ENCODE results near the gene SIGLEC15. TPM values are rescaled to one million over a fixed set of nuclear protein-coding genes. Genes with fewer than 3 reads are reported as not detected.

SIGLEC15 gene
- total and polyA plus RNA-seq, 4 donors = 0.04 to 0.91 (median 0.68) TPM

- peaks cover 0 to 2% (median under 1%) of the 10 kb centered on the region in 4 donors for H3K9me3 ChIP-seq (ENCODE audit: control insufficient read depth in 4 of 4, insufficient read depth in 3 of 4, low read length in 3 of 4)
- no peak overlapping the region for H3K4me3 ChIP-seq
- ATAC-seq (ENCODE audit: insufficient read depth, low FRiP score) (no peak), DNase-seq (no peak)
- H3K27ac ChIP-seq (ENCODE audit: low read depth in 1 of 2, low read length in 1 of 2) = no peak overlapping the region
- TF ChIP-seq CTCF (IDR thresholded peaks at IDR 0.05; ENCODE audit: control extremely low read depth, extremely low read depth) = no peak
- WGBS, 2 donors = 96 to 99% methylated on average over 5 of the region's 5 CpGs
- H3K9ac ChIP-seq (ENCODE audit: insufficient read depth in 1 of 2, low read length in 2 of 2) = no peak overlapping the region
- peaks cover 33 to 44% (median 39%) of the 10 kb centered on the region in 4 donors for H3K36me3 ChIP-seq (ENCODE audit: control insufficient read depth in 4 of 4, insufficient read depth in 4 of 4, low read length in 4 of 4)
- H3K27me3 ChIP-seq (ENCODE audit: control insufficient read depth in 3 of 3, insufficient read depth in 3 of 3, low read length in 2 of 3) = no peaks in the 10 kb centered on the region
- no peaks in the 10 kb centered on the region for H3K4me1 ChIP-seq (ENCODE audit: control insufficient read depth in 5 of 5, insufficient read depth in 5 of 5, low read length in 5 of 5)
These were observed 38.6 kb downstream of the SIGLEC15 start for GRCh38 chr18:45864081-45864480.

- H3K27me3 ChIP-seq (ENCODE audit: control insufficient read depth in 3 of 3, insufficient read depth in 3 of 3, low read length in 2 of 3) = no peaks in the 10 kb centered on the region
- no peak overlapping the region for H3K27ac ChIP-seq (ENCODE audit: low read depth in 1 of 2, low read length in 1 of 2)
- peaks cover 0 to 2% (median under 1%) of the 10 kb centered on the region in 4 donors for H3K9me3 ChIP-seq (ENCODE audit: control insufficient read depth in 4 of 4, insufficient read depth in 3 of 4, low read length in 3 of 4)
- ATAC-seq (ENCODE audit: insufficient read depth, low FRiP score) = no peak
- H3K36me3 ChIP-seq (ENCODE audit: control insufficient read depth in 4 of 4, insufficient read depth in 4 of 4, low read length in 4 of 4) = peaks cover 24 to 41% (median 33%) of the 10 kb centered on the region in 4 donors
- TF ChIP-seq CTCF (IDR thresholded peaks at IDR 0.05; ENCODE audit: control extremely low read depth, extremely low read depth) = no peak
- no peak for DNase-seq
- no peaks in the 10 kb centered on the region for H3K4me1 ChIP-seq (ENCODE audit: control insufficient read depth in 5 of 5, insufficient read depth in 5 of 5, low read length in 5 of 5)
- no peak overlapping the region for H3K9ac ChIP-seq (ENCODE audit: insufficient read depth in 1 of 2, low read length in 2 of 2)
- no peak overlapping the region for H3K4me3 ChIP-seq
- WGBS, 2 donors = 98 to 99% methylated on average over 5 of the region's 5 CpGs
These were observed 40.0 kb downstream of the SIGLEC15 start for GRCh38 chr18:45865466-45865865.

GRCh38 chr18:45870419-45870818 lies 44.9 kb downstream of the SIGLEC15 start:
- Histone ChIP-seq H3K27me3 (ENCODE audit: control insufficient read depth in 3 of 3, insufficient read depth in 3 of 3, low read length in 2 of 3) (no peaks in the 10 kb centered on the region), H3K4me1 (ENCODE audit: control insufficient read depth in 5 of 5, insufficient read depth in 5 of 5, low read length in 5 of 5) (no peaks in the 10 kb centered on the region), H3K27ac (ENCODE audit: low read depth in 1 of 2, low read length in 1 of 2) (no peak overlapping the region), H3K36me3 (ENCODE audit: control insufficient read depth in 4 of 4, insufficient read depth in 4 of 4, low read length in 4 of 4) (peaks cover 19 to 37% (median 28%) of the 10 kb centered on the region in 4 donors), H3K9ac (ENCODE audit: insufficient read depth in 1 of 2, low read length in 2 of 2) (no peak overlapping the region), H3K4me3 (no peak overlapping the region), H3K9me3 (ENCODE audit: control insufficient read depth in 4 of 4, insufficient read depth in 3 of 4, low read length in 3 of 4) (peaks cover 0 to under 1% (median 0%) of the 10 kb centered on the region in 4 donors)
- WGBS, 2 donors = 97 to 98% methylated on average over 7 of the region's 7 CpGs
- TF ChIP-seq CTCF (IDR thresholded peaks at IDR 0.05; ENCODE audit: control extremely low read depth, extremely low read depth) = no peak
- DNase-seq = no peak
- no peak for ATAC-seq (ENCODE audit: insufficient read depth, low FRiP score)
